K562 (cell line): ENCODE measurements around the gene PARD3. TPM values are rescaled to one million over a fixed set of nuclear protein-coding genes. Genes with fewer than 3 reads are reported as not detected.

Experiments
- ATAC-seq: fragments of 200-7000 bp; cut with Tn5 transposase; 3 replicates; pipeline ENCODE4 v1.9.1; 2020; ENCODE audit warnings: moderate library complexity
- BruUV-seq: library from RNA; stranded (reverse); fragments of 400-500 nt; replicated peaks from 2 replicates; lab custom pipeline; 2021; lab: Mats Ljungman, UMichigan
- CTCF ChIA-PET: fragments of 300-600 bp; formaldehyde crosslinking; extraction: SDS; loops from one replicate; lab custom pipeline; 2021; ENCODE audit warnings: low intra/inter-chr PET ratio; lab: Yijun Ruan, JAX
- POLR2A ChIA-PET: fragments of 300-600, 350-650 bp; sonication (Branson Sonifier 250); formaldehyde crosslinking; extraction: SDS; loops from one replicate; lab custom pipeline; 2021; ENCODE audit warnings: antibody characterized with exemption, inconsistent platforms; lab: Yijun Ruan, JAX
- DNase-seq, 4 experiments: peaks; one replicate each; pipeline versions ENCODE4 v3.0.0 to v3.0.0-alpha.2; 2011 to 2018; ENCODE audit warnings: low spot score in 3 of 4, mixed read lengths in 3 of 4; ENCODE audit errors: extremely low read depth in 1 of 4
- FAIRE-seq: peaks from 2 replicates; lab custom pipeline; 2011; peaks lifted over from hg19 to GRCh38; lab: Jason Lieb, UNC
- H2AFZ ChIP-seq: 2 replicates; pipeline ENCODE4 v1.6.0; 2011; ENCODE audit warnings: low read depth, low read length, control low read depth, inconsistent platforms
- H3K27ac ChIP-seq: fragments of 200-600 bp; 3 replicates; pipeline ENCODE4 v1.8.0; 2011; ENCODE audit warnings: low read depth, mild to moderate bottlenecking, control low read depth, inconsistent platforms, low read length, moderate library complexity, mixed read lengths; ENCODE audit errors: extremely low read depth
- H3K27me3 ChIP-seq, 2 experiments: fragments of 300-600 bp in 1 of 2; 2 replicates in 1 of 2; 3 replicates in 1 of 2; pipeline versions ENCODE4 v1.6.0 to v1.8.0; 2011; ENCODE audit warnings: inconsistent platforms in 2 of 2, low read length in 2 of 2, mild to moderate bottlenecking in 1 of 2, mixed read lengths in 1 of 2, moderate library complexity in 1 of 2; ENCODE audit not compliant: control insufficient read depth in 2 of 2, insufficient read depth in 2 of 2
- H3K36me3 ChIP-seq: fragments of 300-600 bp; 3 replicates; pipeline ENCODE4 v1.8.0; 2011; ENCODE audit warnings: mild to moderate bottlenecking, low read length, inconsistent platforms; ENCODE audit not compliant: control insufficient read depth, insufficient read depth
- H3K4me1 ChIP-seq, 2 experiments: fragments of 200-600 bp in 1 of 2; replicated peaks in 1 of 2; 2 replicates in 1 of 2; 3 replicates in 1 of 2; pipeline versions ENCODE4 v1.5.1 to v1.8.0; 2011; ENCODE audit warnings: inconsistent platforms in 2 of 2, low read length in 2 of 2, mild to moderate bottlenecking in 1 of 2, mixed read lengths in 1 of 2, moderate library complexity in 1 of 2; ENCODE audit not compliant: control insufficient read depth in 2 of 2, insufficient read depth in 2 of 2
- H3K4me2 ChIP-seq: 2 replicates; pipeline ENCODE4 v1.6.1; 2011; ENCODE audit warnings: low read length, control low read depth, inconsistent platforms, mixed read lengths; ENCODE audit not compliant: insufficient read depth
- H3K4me3 ChIP-seq: fragments of 200-600 bp; sonication (generic), shearing (Covaris generic); 2 replicates; pipeline ENCODE4 v1.5.1; 2016; ENCODE audit warnings: control low read depth, inconsistent platforms
- H3K79me2 ChIP-seq: fragments of 200-600 bp; 3 replicates; pipeline ENCODE4 v1.8.0; 2011; ENCODE audit warnings: low read length, inconsistent platforms; ENCODE audit not compliant: control insufficient read depth, insufficient read depth
- H3K9ac ChIP-seq, 2 experiments: 2 replicates each; pipeline versions ENCODE4 v1.6.0 to v1.6.1; 2011; ENCODE audit warnings: low read depth in 2 of 2, low read length in 2 of 2, control low read depth in 1 of 2, inconsistent platforms in 1 of 2, mild to moderate bottlenecking in 1 of 2, mixed read lengths in 1 of 2; ENCODE audit not compliant: insufficient read depth in 1 of 2
- H3K9me1 ChIP-seq: one replicate; pipeline ENCODE4 v1.6.0; 2011; ENCODE audit warnings: inconsistent platforms, mild to moderate bottlenecking, low read length, moderate library complexity; ENCODE audit not compliant: control insufficient read depth, insufficient read depth
- H3K9me3 ChIP-seq: replicated peaks from 2 replicates; pipeline ENCODE4 v1.5.1; 2011; ENCODE audit warnings: low read depth, low read length, inconsistent platforms; ENCODE audit not compliant: control insufficient read depth, insufficient read depth
- H4K20me1 ChIP-seq: replicated peaks from 2 replicates; pipeline ENCODE4 v1.6.1; 2011; ENCODE audit warnings: low read length, inconsistent platforms, mixed read lengths; ENCODE audit not compliant: control insufficient read depth, insufficient read depth
- ARNT ChIP-seq, 2 experiments: fragments of 450-650 bp; IDR thresholded peaks; 2 replicates each; pipeline ENCODE4 v1.6.1; 2016; ENCODE audit warnings: mild to moderate bottlenecking in 1 of 2
- EZH2 ChIP-seq: IDR thresholded peaks from 2 replicates; pipeline ENCODE4 v1.6.1; 2012; ENCODE audit warnings: low read depth, mild to moderate bottlenecking, inconsistent platforms, low read length, borderline replicate concordance
- FOXA3 ChIP-seq, 2 experiments: fragments of 450-650 bp in 1 of 2; sonication (generic) in 1 of 2; formaldehyde crosslinking; IDR thresholded peaks in 1 of 2; conservative IDR thresholded peaks in 1 of 2; 2 replicates each; pipeline versions ENCODE4 v1.4.0 to v1.8.0; 2020 to 2022; ENCODE audit warnings: mild to moderate bottlenecking in 2 of 2, missing genetic modification reagents in 1 of 2
- FUS ChIP-seq: fragments of 200-400 bp; formaldehyde crosslinking; optimal IDR thresholded peaks from 2 replicates; pipeline ENCODE3; 2017; ENCODE audit warnings: low read depth, low read length
- HLTF ChIP-seq: fragments of 450-650 bp; IDR thresholded peaks from 2 replicates; pipeline ENCODE4 v1.6.1; 2016
- NEUROD1 ChIP-seq: fragments of 150-350 bp; IDR thresholded peaks from 2 replicates; pipeline ENCODE4 v1.6.1; 2014; ENCODE audit warnings: borderline replicate concordance, low read length, low read depth; ENCODE audit not compliant: partially characterized antibody
- RBM25 ChIP-seq: fragments of 200-400 bp; formaldehyde crosslinking; IDR thresholded peaks from 2 replicates; pipeline ENCODE4 v1.6.1; 2018; ENCODE audit warnings: low read length, low read depth, moderate library complexity; ENCODE audit not compliant: severe bottlenecking
- RFX7 ChIP-seq: fragments of 250-450 bp; sonication (Bioruptor Pico); IDR thresholded peaks from 2 replicates; pipeline ENCODE4 v1.5.1; 2021; ENCODE audit warnings: mild to moderate bottlenecking
- XRCC5 ChIP-seq: fragments of 200-400 bp; formaldehyde crosslinking; IDR thresholded peaks from 2 replicates; pipeline ENCODE4 v1.6.1; 2017; ENCODE audit warnings: low read depth, mild to moderate bottlenecking, low read length
- WGBS: fragments of 100-300 bp; shearing (Covaris generic); methylation state at CpG from one replicate; pipeline ENCODE4 v1.1.6; 2016; ENCODE audit warnings: low coverage, mixed read lengths; ENCODE audit not compliant: insufficient coverage; ENCODE audit errors: missing lambda C conversion rate; 5-methylcytosine and 5-hydroxymethylcytosine counted together
- in situ Hi-C: fragments of 300-500 bp; cut with MboI; formaldehyde crosslinking; loops from 4 replicates; pipeline ENCODE4 v1.15.0; 2018; ENCODE audit warnings: inconsistent platforms, mixed read lengths
- intact Hi-C: fragments of 100-400 bp; cut with micrococcal nuclease; formaldehyde crosslinking; loops from 2 replicates; pipeline ENCODE4 v1.14.2; 2022
- polyA plus RNA-seq, 8 experiments: library from polyadenylated mRNA; depleted of rRNA in 4 of 8; stranded (reverse) in 5 of 8; unstranded in 3 of 8; fragments of >200 nt; fragmentation: Nextera tagmentation in 2 of 8; fragmentation: Illumina TruSeq in 1 of 8; extraction: Ambion mirVana in 2 of 8; extraction: Trizol in 1 of 8; gene quantifications; 2 replicates each; pipeline versions ENCODE4 v1.2.1 to v1.2.3, GENCODE V29; 2011 to 2014; ENCODE audit warnings: inconsistent platforms in 1 of 8, missing spikeins in 1 of 8
- total RNA-seq, 7 experiments: library from RNA; depleted of rRNA in 6 of 7; stranded (reverse); fragments of >200 nt in 6 of 7; fragmentation: Illumina TruSeq in 2 of 7; extraction: Trizol in 2 of 7; gene quantifications; 2 replicates each; pipeline versions ENCODE4 v1.2.1 to v1.2.3, GENCODE V29; 2011 to 2021; ENCODE audit warnings: low replicate concordance in 1 of 7
- TF ChIP-seq, protein P1 (sequence below): fragments of 200-600 bp; sonication (generic); IDR thresholded peaks from one replicate; pipeline ENCODE4 v1.6.1; 2012; ENCODE audit warnings: mild to moderate bottlenecking, low read depth, low read length, inconsistent platforms

Gene PARD3
- total and polyA plus RNA-seq, 9 of the 15 experiments (the other 6 are each of a cell fraction or from before 2014, with no cell fraction given): 2.7 to 11.7 (median 7.7) TPM

DNA sequence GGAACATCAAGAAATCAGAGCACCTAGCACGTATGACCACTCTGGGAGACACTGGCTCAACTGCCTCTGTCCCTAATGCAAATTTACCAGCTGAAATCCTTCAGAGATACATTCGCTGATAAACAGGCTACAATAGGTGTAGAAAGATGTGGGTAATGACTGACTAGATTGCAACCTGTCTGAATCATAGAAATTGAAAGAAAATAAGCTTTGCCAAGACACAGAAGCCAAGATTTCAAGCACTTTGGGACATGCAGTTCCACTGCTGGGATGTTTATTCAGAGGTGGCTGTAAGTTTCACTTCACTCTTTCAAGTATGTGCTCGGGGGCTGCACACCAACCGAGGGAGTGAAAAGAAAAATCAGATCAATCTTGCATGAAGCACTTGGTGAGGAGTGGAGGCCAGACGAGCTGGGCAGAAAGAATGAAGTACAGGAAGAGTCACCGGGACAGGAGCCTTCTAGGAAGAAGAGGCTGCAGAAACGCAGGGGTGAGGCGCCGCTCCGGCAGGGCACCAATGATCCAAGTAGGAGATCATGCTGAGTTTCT, 276.7 kb downstream of the PARD3 start (continued):
- TF ChIP-seq XRCC5 (no peak), EZH2 (no peak), HLTF (no peak), ARNT (IDR thresholded peaks at IDR 0.05) (no peak)

- no peaks in the 10 kb centered on the region for H4K20me1 ChIP-seq
- in situ Hi-C loops: no loop called here
- no peaks in the 10 kb centered on the region; a peak in 1 of 5 replicates for H3K27me3 ChIP-seq
- no peak overlapping the region for H3K4me3 ChIP-seq
- H3K4me2 ChIP-seq: no peak overlapping the region
- ChIA-PET POLR2A (no interaction called here), CTCF (no interaction called here)
- H3K79me2 ChIP-seq: no peaks in the 10 kb centered on the region
- FAIRE-seq (no peak), ATAC-seq (no peak), DNase-seq (no peak)
- H3K4me1 ChIP-seq: no peaks in the 10 kb centered on the region
- H2AFZ ChIP-seq: no peak overlapping the region
- no peaks in the 10 kb centered on the region for H3K9me1 ChIP-seq
- BruUV-seq: no TSS peak
- no peak overlapping the region for H3K9ac ChIP-seq
- 34% methylated on average over 6 of the region's 6 CpGs for WGBS
- no peaks in the 10 kb centered on the region for H3K9me3 ChIP-seq
- intact Hi-C loops: no loop called here
- H3K27ac ChIP-seq: no peak overlapping the region
- H3K36me3 ChIP-seq: no peaks in the 10 kb centered on the region
- no peak for TF ChIP-seq FOXA3 (CRISPR knock-in tag; conservative IDR thresholded peaks at IDR 0.05 in 1 of 2, IDR thresholded peaks at IDR 0.05 in 1 of 2)
- no peak for TF ChIP-seq RBM25
- TF ChIP-seq, protein P1, sequence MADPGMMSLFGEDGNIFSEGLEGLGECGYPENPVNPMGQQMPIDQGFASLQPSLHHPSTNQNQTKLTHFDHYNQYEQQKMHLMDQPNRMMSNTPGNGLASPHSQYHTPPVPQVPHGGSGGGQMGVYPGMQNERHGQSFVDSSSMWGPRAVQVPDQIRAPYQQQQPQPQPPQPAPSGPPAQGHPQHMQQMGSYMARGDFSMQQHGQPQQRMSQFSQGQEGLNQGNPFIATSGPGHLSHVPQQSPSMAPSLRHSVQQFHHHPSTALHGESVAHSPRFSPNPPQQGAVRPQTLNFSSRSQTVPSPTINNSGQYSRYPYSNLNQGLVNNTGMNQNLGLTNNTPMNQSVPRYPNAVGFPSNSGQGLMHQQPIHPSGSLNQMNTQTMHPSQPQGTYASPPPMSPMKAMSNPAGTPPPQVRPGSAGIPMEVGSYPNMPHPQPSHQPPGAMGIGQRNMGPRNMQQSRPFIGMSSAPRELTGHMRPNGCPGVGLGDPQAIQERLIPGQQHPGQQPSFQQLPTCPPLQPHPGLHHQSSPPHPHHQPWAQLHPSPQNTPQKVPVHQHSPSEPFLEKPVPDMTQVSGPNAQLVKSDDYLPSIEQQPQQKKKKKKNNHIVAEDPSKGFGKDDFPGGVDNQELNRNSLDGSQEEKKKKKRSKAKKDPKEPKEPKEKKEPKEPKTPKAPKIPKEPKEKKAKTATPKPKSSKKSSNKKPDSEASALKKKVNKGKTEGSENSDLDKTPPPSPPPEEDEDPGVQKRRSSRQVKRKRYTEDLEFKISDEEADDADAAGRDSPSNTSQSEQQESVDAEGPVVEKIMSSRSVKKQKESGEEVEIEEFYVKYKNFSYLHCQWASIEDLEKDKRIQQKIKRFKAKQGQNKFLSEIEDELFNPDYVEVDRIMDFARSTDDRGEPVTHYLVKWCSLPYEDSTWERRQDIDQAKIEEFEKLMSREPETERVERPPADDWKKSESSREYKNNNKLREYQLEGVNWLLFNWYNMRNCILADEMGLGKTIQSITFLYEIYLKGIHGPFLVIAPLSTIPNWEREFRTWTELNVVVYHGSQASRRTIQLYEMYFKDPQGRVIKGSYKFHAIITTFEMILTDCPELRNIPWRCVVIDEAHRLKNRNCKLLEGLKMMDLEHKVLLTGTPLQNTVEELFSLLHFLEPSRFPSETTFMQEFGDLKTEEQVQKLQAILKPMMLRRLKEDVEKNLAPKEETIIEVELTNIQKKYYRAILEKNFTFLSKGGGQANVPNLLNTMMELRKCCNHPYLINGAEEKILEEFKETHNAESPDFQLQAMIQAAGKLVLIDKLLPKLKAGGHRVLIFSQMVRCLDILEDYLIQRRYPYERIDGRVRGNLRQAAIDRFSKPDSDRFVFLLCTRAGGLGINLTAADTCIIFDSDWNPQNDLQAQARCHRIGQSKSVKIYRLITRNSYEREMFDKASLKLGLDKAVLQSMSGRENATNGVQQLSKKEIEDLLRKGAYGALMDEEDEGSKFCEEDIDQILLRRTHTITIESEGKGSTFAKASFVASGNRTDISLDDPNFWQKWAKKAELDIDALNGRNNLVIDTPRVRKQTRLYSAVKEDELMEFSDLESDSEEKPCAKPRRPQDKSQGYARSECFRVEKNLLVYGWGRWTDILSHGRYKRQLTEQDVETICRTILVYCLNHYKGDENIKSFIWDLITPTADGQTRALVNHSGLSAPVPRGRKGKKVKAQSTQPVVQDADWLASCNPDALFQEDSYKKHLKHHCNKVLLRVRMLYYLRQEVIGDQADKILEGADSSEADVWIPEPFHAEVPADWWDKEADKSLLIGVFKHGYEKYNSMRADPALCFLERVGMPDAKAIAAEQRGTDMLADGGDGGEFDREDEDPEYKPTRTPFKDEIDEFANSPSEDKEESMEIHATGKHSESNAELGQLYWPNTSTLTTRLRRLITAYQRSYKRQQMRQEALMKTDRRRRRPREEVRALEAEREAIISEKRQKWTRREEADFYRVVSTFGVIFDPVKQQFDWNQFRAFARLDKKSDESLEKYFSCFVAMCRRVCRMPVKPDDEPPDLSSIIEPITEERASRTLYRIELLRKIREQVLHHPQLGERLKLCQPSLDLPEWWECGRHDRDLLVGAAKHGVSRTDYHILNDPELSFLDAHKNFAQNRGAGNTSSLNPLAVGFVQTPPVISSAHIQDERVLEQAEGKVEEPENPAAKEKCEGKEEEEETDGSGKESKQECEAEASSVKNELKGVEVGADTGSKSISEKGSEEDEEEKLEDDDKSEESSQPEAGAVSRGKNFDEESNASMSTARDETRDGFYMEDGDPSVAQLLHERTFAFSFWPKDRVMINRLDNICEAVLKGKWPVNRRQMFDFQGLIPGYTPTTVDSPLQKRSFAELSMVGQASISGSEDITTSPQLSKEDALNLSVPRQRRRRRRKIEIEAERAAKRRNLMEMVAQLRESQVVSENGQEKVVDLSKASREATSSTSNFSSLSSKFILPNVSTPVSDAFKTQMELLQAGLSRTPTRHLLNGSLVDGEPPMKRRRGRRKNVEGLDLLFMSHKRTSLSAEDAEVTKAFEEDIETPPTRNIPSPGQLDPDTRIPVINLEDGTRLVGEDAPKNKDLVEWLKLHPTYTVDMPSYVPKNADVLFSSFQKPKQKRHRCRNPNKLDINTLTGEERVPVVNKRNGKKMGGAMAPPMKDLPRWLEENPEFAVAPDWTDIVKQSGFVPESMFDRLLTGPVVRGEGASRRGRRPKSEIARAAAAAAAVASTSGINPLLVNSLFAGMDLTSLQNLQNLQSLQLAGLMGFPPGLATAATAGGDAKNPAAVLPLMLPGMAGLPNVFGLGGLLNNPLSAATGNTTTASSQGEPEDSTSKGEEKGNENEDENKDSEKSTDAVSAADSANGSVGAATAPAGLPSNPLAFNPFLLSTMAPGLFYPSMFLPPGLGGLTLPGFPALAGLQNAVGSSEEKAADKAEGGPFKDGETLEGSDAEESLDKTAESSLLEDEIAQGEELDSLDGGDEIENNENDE: no peak
- TF ChIP-seq NEUROD1: no peak
- no peak for TF ChIP-seq FUS
- no peak for TF ChIP-seq RFX7 (CRISPR knock-in tag)
Observed at GRCh38 chr10:34537629-34538231, 277.4 kb downstream of the PARD3 start.
